B cell (primary cell): ENCODE results near the gene VPS13D.

Source experiments
- EZH2 ChIP-seq: IDR thresholded peaks from 2 replicates; pipeline ENCODE4 v1.6.1; 2012; ENCODE audit warnings: borderline replicate concordance, low read depth, mild to moderate bottlenecking, moderate library complexity, low read length; ENCODE audit not compliant: insufficient read depth, poor library complexity, severe bottlenecking
- TF ChIP-seq, protein P1 (sequence below): fragments of 200-600 bp; IDR thresholded peaks from one replicate; pipeline ENCODE4 v1.8.0; 2022; ENCODE audit warnings: antibody characterized with exemption, mild to moderate bottlenecking

GRCh38 chr1:12244585-12244984, 14.8 kb downstream of the VPS13D start:
- TF ChIP-seq EZH2: no peak
- TF ChIP-seq, protein P1, sequence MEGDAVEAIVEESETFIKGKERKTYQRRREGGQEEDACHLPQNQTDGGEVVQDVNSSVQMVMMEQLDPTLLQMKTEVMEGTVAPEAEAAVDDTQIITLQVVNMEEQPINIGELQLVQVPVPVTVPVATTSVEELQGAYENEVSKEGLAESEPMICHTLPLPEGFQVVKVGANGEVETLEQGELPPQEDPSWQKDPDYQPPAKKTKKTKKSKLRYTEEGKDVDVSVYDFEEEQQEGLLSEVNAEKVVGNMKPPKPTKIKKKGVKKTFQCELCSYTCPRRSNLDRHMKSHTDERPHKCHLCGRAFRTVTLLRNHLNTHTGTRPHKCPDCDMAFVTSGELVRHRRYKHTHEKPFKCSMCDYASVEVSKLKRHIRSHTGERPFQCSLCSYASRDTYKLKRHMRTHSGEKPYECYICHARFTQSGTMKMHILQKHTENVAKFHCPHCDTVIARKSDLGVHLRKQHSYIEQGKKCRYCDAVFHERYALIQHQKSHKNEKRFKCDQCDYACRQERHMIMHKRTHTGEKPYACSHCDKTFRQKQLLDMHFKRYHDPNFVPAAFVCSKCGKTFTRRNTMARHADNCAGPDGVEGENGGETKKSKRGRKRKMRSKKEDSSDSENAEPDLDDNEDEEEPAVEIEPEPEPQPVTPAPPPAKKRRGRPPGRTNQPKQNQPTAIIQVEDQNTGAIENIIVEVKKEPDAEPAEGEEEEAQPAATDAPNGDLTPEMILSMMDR: no peak
